ENCODE measurements around the gene HBE1.
"Not testable (repeated sequence)": the region's sequence is repeated elsewhere in the genome, so short reads cannot be mapped to it uniquely, and the experiment has no call there.

HBE1 gene

GRCh38 chr11:5252192-5252918 is 17.4 kb downstream of the HBE1 start:
- no peak for DNase-seq

GRCh38 chr11:5251746-5252145 is 18.0 kb downstream of the HBE1 start:
- DNase-seq = no peak

- no peak for DNase-seq
Measured at GRCh38 chr11:5250543-5251204, 19.1 kb downstream of the HBE1 start.

GRCh38 chr11:5249807-5250396 is 19.8 kb downstream of the HBE1 start, which contains the start of gene HBG1:
HBG1 (minus strand) TSS chr11:5249857; CDS start chr11:5249804, 53 bp downstream.
- DNase-seq = not testable (repeated sequence)

GRCh38 chr11:5248498-5248897 is 21.2 kb downstream of the HBE1 start:
- not testable (repeated sequence) for DNase-seq

- no peak for DNase-seq
Measured at GRCh38 chr11:5247472-5248192, 22.1 kb downstream of the HBE1 start.

- DNase-seq = no peak
Measured at GRCh38 chr11:5246772-5247471, 22.8 kb downstream of the HBE1 start.

- no peak for DNase-seq
Measured at GRCh38 chr11:5245155-5245554, 24.6 kb downstream of the HBE1 start.

- no peak for DNase-seq
Measured at GRCh38 chr11:5243816-5244180, 25.9 kb downstream of the HBE1 start.

GRCh38 chr11:5242933-5243815 is 26.6 kb downstream of the HBE1 start:
- DNase-seq = no peak

GRCh38 chr11:5242208-5242607 is 27.5 kb downstream of the HBE1 start:
- DNase-seq = no peak

GRCh38 chr11:5241458-5241857 is 28.3 kb downstream of the HBE1 start:
- no peak for DNase-seq

- no peak for DNase-seq
Measured at GRCh38 chr11:5240458-5240857, 29.3 kb downstream of the HBE1 start.

- no peak for DNase-seq
Measured at GRCh38 chr11:5240056-5240455, 29.7 kb downstream of the HBE1 start.

- no peak for DNase-seq
Measured at GRCh38 chr11:5239046-5239445, 30.7 kb downstream of the HBE1 start.

GRCh38 chr11:5238486-5238885 is 31.3 kb downstream of the HBE1 start:
- DNase-seq = no peak

GRCh38 chr11:5237420-5237819 is 32.3 kb downstream of the HBE1 start:
- no peak for DNase-seq

- DNase-seq = no peak
Measured at GRCh38 chr11:5235364-5236095, 34.2 kb downstream of the HBE1 start.

- DNase-seq = no peak
Measured at GRCh38 chr11:5234381-5234834, 35.3 kb downstream of the HBE1 start, which contains the start of gene HBD. HBD (minus strand) TSS chr11:5234483; CDS start chr11:5234433, 50 bp downstream.

GRCh38 chr11:5233307-5233706 is 36.4 kb downstream of the HBE1 start:
- DNase-seq = no peak

GRCh38 chr11:5232821-5233220 is 36.9 kb downstream of the HBE1 start:
- no peak for DNase-seq
